Mammary epithelial cell (primary cell): Measurements from ENCODE around the gene PRPF18.

Experiments used
- EZH2 ChIP-seq: IDR thresholded peaks from 2 replicates; pipeline ENCODE4 v1.6.1; 2012; ENCODE audit warnings: low read length, inconsistent platforms, borderline replicate concordance
- TF ChIP-seq, protein P1 (sequence below), 2 donors: IDR thresholded peaks in 1 of 2; conservative IDR thresholded peaks in 1 of 2; 2 replicates each; pipeline ENCODE4 v1.5.1; 2011 to 2012; ENCODE audit warnings: inconsistent platforms in 2 of 2, low read length in 2 of 2, mild to moderate bottlenecking in 2 of 2, control low read depth in 1 of 2, low read depth in 1 of 2; ENCODE audit not compliant: insufficient read depth in 1 of 2; ENCODE audit errors: extremely low read depth in 1 of 2

DNA sequence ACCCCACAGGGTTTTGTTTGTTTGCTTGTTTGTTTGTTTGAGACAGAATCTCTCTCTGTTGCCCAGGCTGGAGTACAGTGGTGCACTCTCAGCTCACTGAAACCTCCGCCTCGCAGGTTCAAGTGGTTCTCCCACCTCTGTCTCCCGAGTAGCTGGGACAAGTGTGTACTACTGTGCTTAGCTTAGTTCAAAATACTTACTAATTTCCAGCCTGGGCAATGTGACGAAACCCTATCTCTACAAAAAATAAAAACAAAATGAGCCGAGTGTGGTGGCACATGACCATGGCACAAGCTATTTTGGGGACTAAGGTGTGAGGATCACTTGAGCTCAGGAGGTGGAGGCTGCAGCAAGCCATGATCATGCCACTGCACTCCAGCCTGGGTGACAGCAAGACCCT lies 15.2 kb upstream of the PRPF18 start:
- TF ChIP-seq EZH2, result no peak
- TF ChIP-seq, protein P1, sequence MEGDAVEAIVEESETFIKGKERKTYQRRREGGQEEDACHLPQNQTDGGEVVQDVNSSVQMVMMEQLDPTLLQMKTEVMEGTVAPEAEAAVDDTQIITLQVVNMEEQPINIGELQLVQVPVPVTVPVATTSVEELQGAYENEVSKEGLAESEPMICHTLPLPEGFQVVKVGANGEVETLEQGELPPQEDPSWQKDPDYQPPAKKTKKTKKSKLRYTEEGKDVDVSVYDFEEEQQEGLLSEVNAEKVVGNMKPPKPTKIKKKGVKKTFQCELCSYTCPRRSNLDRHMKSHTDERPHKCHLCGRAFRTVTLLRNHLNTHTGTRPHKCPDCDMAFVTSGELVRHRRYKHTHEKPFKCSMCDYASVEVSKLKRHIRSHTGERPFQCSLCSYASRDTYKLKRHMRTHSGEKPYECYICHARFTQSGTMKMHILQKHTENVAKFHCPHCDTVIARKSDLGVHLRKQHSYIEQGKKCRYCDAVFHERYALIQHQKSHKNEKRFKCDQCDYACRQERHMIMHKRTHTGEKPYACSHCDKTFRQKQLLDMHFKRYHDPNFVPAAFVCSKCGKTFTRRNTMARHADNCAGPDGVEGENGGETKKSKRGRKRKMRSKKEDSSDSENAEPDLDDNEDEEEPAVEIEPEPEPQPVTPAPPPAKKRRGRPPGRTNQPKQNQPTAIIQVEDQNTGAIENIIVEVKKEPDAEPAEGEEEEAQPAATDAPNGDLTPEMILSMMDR (conservative IDR thresholded peaks at IDR 0.05 in 1 of 2, IDR thresholded peaks at IDR 0.05 in 1 of 2; ENCODE audit: extremely low read depth in 1 of 2, insufficient read depth in 1 of 2, low read depth in 1 of 2, low read length in 2 of 2), result no peak
